Measurements from ENCODE around the gene RARA. TPM values are rescaled to one million over a fixed set of nuclear protein-coding genes. Genes with fewer than 3 reads are reported as not detected.
A peak's percentile ranks its signal among the peaks of the same experiment; 100 is the strongest.
"Not testable (repeated sequence)": the region's sequence is repeated elsewhere in the genome, so short reads cannot be mapped to it uniquely, and the experiment has no call there.

RARA gene
- total RNA-seq, 1 donor from 2014 or later: 79.6 TPM

GRCh38 chr17:40301315-40301714, 7.7 kb upstream of the RARA start:
- Mint-ChIP-seq H3K27ac (no peak overlapping the region), H3K36me3 (peaks cover 7% of the 10 kb centered on the region), H3K27me3 (ENCODE audit: low read depth) (no peaks in the 10 kb centered on the region), H3K4me1 (peaks cover 28% of the 10 kb centered on the region), H3K4me3 (no peak overlapping the region), H3K9me3 (no peaks in the 10 kb centered on the region)
- TF ChIP-seq, protein P1, sequence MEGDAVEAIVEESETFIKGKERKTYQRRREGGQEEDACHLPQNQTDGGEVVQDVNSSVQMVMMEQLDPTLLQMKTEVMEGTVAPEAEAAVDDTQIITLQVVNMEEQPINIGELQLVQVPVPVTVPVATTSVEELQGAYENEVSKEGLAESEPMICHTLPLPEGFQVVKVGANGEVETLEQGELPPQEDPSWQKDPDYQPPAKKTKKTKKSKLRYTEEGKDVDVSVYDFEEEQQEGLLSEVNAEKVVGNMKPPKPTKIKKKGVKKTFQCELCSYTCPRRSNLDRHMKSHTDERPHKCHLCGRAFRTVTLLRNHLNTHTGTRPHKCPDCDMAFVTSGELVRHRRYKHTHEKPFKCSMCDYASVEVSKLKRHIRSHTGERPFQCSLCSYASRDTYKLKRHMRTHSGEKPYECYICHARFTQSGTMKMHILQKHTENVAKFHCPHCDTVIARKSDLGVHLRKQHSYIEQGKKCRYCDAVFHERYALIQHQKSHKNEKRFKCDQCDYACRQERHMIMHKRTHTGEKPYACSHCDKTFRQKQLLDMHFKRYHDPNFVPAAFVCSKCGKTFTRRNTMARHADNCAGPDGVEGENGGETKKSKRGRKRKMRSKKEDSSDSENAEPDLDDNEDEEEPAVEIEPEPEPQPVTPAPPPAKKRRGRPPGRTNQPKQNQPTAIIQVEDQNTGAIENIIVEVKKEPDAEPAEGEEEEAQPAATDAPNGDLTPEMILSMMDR (IDR thresholded peaks at IDR 0.05; ENCODE audit: unreplicated experiment): no peak
- no peak for DNase-seq (ENCODE audit: low spot score in 2 of 2, unreplicated experiment in 2 of 2)

DNA sequence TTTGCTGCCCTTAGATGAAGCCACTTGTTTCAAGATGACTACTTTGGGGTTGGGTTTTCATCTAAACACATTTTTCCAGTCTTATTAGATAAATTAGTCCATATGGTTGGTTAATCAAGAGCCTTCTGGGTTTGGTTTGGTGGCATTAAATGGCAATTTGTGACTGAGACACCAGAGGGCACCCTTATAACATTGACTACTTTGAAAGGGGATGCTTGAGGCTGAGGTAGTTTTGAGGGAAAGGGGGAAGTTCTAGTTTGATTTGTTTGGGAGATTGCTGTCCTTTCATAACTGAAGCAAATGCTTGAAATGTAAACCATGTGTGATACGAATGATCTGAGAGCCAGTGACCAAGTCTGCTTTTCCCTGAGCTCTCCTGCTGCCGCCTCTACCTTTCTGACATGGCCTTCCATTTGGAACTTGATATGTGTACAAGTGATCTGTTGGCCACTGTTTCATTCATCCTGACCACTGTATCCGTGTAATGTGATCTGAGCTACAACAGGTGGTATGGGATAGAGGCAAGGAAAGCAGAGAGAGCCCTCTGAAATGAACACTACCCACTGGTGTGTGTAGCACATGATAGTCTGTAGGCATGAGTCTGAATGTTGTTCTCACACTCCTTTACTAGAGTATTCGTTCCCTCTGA, 5.8 kb upstream of the RARA start:
- TF ChIP-seq, protein P1 (IDR thresholded peaks at IDR 0.05; ENCODE audit: unreplicated experiment): peak; percentile 47
- Mint-ChIP-seq H3K36me3 (peaks cover 2% of the 10 kb centered on the region), H3K27ac (peak overlapping the region; percentile 39), H3K9me3 (no peaks in the 10 kb centered on the region), H3K4me1 (peaks cover 28% of the 10 kb centered on the region), H3K4me3 (no peak overlapping the region), H3K27me3 (ENCODE audit: low read depth) (no peaks in the 10 kb centered on the region)
- no peak for DNase-seq (ENCODE audit: low spot score in 2 of 2, unreplicated experiment in 2 of 2)

GRCh38 chr17:40303708-40304551, 5.0 kb upstream of the RARA start:
- Mint-ChIP-seq H3K4me1 (peaks cover 26% of the 10 kb centered on the region), H3K27ac (peak overlapping the region; percentile 48), H3K9me3 (no peaks in the 10 kb centered on the region), H3K36me3 (no peaks in the 10 kb centered on the region), H3K27me3 (ENCODE audit: low read depth) (no peaks in the 10 kb centered on the region), H3K4me3 (no peak overlapping the region)
- TF ChIP-seq, protein P1 (IDR thresholded peaks at IDR 0.05; ENCODE audit: unreplicated experiment): no peak
- no peak for DNase-seq (ENCODE audit: low spot score in 2 of 2, unreplicated experiment in 2 of 2)

- not testable (repeated sequence) for H3K27me3 Mint-ChIP-seq (ENCODE audit: low read depth); H3K36me3 Mint-ChIP-seq; H3K9me3 Mint-ChIP-seq; DNase-seq (ENCODE audit: low spot score in 2 of 2, unreplicated experiment in 2 of 2)
- Mint-ChIP-seq H3K4me1 (peaks cover 30% of the 10 kb centered on the region), H3K27ac (peak overlapping the region; percentile 48), H3K4me3 (peak overlapping the region; percentile 26)
These were observed 4.5 kb upstream of the RARA start for GRCh38 chr17:40304552-40304863.

DNA sequence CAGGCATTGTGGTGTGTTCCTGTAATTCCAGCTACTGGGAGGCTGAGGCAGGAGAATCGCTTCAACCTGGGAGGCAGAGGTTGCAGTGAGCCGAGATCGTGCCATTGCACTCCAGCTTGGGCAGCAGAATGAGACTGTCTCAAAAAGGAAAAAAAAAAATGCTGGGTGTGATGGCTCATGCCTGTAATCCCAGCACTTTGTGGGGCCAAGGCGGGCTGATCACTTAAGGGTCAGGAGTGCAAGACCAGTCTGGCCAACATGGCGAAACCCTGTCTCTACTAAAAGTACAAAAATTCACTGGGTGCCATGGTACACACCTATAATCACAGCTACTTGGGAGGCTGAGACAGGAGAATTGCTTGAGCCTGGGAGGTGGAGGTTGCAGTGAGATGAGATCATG, 4.1 kb upstream of the RARA start:
- H3K9me3 Mint-ChIP-seq; H3K36me3 Mint-ChIP-seq; H3K27me3 Mint-ChIP-seq (ENCODE audit: low read depth); DNase-seq (ENCODE audit: low spot score in 2 of 2, unreplicated experiment in 2 of 2); H3K4me3 Mint-ChIP-seq: not testable (repeated sequence)
- Mint-ChIP-seq H3K27ac (peak overlapping the region; percentile 48), H3K4me1 (peaks cover 33% of the 10 kb centered on the region)

DNA sequence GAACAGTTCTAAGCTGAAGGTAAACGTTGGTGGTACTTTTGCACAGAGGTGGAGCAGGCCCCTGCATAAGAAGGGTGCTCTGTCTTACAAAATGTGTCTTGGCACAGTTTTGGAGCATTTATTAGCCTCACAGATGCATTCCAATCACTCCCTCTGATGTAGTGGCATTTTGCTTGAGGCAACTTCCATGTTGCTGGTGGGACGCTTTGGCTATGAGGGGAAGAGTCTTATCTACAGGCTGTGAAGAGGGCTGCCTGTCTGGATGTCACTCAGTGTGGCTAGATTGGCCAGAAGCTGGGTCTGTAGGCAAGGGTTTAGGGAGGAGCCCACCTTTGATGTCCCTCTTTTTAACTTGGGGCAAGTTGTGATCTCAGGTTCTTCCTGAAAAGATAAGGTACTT, 2.6 kb upstream of the RARA start:
- H3K27me3 Mint-ChIP-seq (ENCODE audit: low read depth): no peaks in the 10 kb centered on the region
- H3K4me3 Mint-ChIP-seq: no peak overlapping the region
- no peak overlapping the region for H3K27ac Mint-ChIP-seq

More for the DNA sequence above, 2.6 kb upstream of the RARA start:
- DNase-seq (ENCODE audit: low spot score in 2 of 2, unreplicated experiment in 2 of 2): no peak
- Mint-ChIP-seq H3K4me1 (peaks cover 47% of the 10 kb centered on the region), H3K9me3 (no peaks in the 10 kb centered on the region), H3K36me3 (no peaks in the 10 kb centered on the region)
- TF ChIP-seq, protein P1 (IDR thresholded peaks at IDR 0.05; ENCODE audit: unreplicated experiment): no peak

All from mesothelial cell of epicardium (in vitro differentiated cells).